Measurements from ENCODE around the gene DISC1.
"Not testable (repeated sequence)": the region's sequence is repeated elsewhere in the genome, so short reads cannot be mapped to it uniquely, and the experiment has no call there.

The DISC1 gene

DNA sequence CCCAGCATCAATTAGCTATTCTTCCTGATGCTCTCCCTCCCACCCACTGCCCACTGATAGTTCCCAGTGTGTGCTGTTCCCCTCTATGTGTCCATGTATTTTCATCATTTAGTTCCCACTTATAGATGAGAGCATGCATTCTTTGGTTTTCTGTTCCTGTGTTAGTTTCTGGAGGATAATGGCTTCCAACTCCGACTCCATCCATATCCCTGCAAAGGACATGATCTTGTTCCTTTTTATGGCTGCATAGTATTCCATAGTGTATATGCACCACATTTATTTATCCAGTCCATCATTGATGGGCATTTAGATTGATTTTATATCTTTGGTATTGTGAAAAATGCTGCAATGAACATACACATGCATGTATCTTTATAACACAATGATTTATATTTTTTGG, 30.2 kb downstream of the DISC1 start:
- no peaks in the 10 kb centered on the region for H3K36me3 ChIP-seq (ENCODE audit: low read depth)
- H3K4me3 ChIP-seq (ENCODE audit: severe bottlenecking) = no peak overlapping the region
- H3K9me3 ChIP-seq (ENCODE audit: severe bottlenecking) = no peaks in the 10 kb centered on the region
- ATAC-seq (ENCODE audit: low read depth) (no peak), DNase-seq (ENCODE audit: low spot score) (no peak)
- no peak overlapping the region for H3K27ac ChIP-seq (ENCODE audit: poor library complexity, severe bottlenecking)
- no peaks in the 10 kb centered on the region for H3K27me3 ChIP-seq (ENCODE audit: insufficient read depth, poor library complexity, severe bottlenecking)
- TF ChIP-seq, protein P1, sequence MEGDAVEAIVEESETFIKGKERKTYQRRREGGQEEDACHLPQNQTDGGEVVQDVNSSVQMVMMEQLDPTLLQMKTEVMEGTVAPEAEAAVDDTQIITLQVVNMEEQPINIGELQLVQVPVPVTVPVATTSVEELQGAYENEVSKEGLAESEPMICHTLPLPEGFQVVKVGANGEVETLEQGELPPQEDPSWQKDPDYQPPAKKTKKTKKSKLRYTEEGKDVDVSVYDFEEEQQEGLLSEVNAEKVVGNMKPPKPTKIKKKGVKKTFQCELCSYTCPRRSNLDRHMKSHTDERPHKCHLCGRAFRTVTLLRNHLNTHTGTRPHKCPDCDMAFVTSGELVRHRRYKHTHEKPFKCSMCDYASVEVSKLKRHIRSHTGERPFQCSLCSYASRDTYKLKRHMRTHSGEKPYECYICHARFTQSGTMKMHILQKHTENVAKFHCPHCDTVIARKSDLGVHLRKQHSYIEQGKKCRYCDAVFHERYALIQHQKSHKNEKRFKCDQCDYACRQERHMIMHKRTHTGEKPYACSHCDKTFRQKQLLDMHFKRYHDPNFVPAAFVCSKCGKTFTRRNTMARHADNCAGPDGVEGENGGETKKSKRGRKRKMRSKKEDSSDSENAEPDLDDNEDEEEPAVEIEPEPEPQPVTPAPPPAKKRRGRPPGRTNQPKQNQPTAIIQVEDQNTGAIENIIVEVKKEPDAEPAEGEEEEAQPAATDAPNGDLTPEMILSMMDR (IDR thresholded peaks at IDR 0.05; ENCODE audit: poor library complexity, severe bottlenecking) = no peak
- no peaks in the 10 kb centered on the region for H3K4me1 ChIP-seq (ENCODE audit: insufficient read depth, poor library complexity, severe bottlenecking)

DNA sequence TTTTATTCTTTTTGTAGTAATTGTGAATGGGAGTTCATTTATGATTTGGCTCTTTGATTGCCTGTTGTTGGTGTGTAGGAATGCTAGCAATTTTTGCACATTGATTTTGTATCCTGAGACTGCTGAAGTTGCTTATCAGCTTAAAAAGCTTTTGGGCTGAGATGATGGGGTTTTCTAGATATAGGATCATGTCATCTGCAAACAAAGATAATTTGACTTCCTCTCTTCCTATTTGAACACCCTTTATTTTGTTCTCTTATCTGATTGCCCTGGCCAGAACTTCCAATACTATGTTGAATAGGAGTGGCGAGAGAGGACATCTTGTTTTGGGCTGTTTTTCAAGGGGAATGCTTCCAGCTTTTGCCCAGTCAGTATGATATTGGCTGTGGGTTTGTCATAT, 31.6 kb downstream of the DISC1 start:
- ATAC-seq (ENCODE audit: low read depth); DNase-seq (ENCODE audit: low spot score); H3K4me1 ChIP-seq (ENCODE audit: insufficient read depth, poor library complexity, severe bottlenecking): not testable (repeated sequence)

DNA sequence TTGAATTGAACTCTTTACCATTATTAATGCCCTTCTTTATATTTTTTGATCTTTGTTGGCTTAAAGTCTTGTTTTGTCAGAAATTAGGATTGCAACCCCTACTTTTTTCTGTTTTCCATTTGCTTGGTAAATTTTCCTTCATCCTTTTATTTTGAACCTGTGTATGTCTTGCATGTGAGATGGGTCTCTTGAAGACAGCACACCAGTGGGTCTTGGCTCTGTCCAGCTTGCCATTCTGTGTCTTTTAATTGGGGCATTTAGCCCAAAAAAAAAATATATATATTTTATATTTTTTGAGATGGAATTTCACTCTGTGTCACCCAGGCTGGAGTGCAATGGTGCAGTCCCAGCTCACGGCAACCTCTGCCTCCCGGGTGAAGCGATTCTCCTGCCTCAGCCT, 33.6 kb downstream of the DISC1 start:
- TF ChIP-seq, protein P1 (IDR thresholded peaks at IDR 0.05; ENCODE audit: poor library complexity, severe bottlenecking) = no peak
- no peaks in the 10 kb centered on the region for H3K9me3 ChIP-seq (ENCODE audit: severe bottlenecking)

More for the DNA sequence above, 31.6 kb downstream of the DISC1 start:
- not testable (repeated sequence) for H3K9me3 ChIP-seq (ENCODE audit: severe bottlenecking); H3K27ac ChIP-seq (ENCODE audit: poor library complexity, severe bottlenecking); H3K36me3 ChIP-seq (ENCODE audit: low read depth); H3K4me3 ChIP-seq (ENCODE audit: severe bottlenecking); H3K27me3 ChIP-seq (ENCODE audit: insufficient read depth, poor library complexity, severe bottlenecking)

DNA sequence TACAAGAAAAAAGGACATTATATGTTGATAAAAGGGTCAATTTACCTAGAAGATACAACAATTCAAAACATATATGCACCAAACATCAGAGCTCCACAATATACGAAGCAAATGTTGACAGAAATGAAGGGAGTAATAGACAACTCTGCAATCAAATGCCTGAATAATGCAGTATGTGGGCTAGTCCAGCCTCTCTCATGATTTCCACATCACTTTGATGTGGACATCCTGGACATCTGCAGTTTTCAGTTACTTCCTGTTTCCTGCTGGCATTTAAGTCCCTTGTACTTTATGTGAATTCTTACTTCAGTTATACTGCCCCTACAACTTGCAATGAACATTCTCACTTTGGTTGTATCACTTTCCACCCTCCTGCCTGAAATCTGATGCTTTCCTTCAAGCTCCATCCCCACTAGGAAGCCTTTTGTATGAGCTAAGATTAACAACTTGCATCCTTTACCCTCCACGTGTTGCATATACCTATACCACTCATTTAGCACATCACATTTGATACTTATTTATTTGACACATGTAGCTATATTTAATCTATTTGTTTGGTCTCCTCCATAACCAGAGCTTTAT, 36.7 kb downstream of the DISC1 start:
- ATAC-seq (ENCODE audit: low read depth) (no peak), DNase-seq (ENCODE audit: low spot score) (no peak)
- TF ChIP-seq, protein P1 (IDR thresholded peaks at IDR 0.05; ENCODE audit: poor library complexity, severe bottlenecking) = no peak
- no peaks in the 10 kb centered on the region for H3K36me3 ChIP-seq (ENCODE audit: low read depth)
- no peak overlapping the region for H3K4me3 ChIP-seq (ENCODE audit: severe bottlenecking)
- no peaks in the 10 kb centered on the region for H3K27me3 ChIP-seq (ENCODE audit: insufficient read depth, poor library complexity, severe bottlenecking)
- no peaks in the 10 kb centered on the region for H3K9me3 ChIP-seq (ENCODE audit: severe bottlenecking)
- H3K4me1 ChIP-seq (ENCODE audit: insufficient read depth, poor library complexity, severe bottlenecking) = no peaks in the 10 kb centered on the region
- no peak overlapping the region for H3K27ac ChIP-seq (ENCODE audit: poor library complexity, severe bottlenecking)

More for the DNA sequence above, 33.6 kb downstream of the DISC1 start:
- Histone ChIP-seq H3K4me1 (ENCODE audit: insufficient read depth, poor library complexity, severe bottlenecking) (no peaks in the 10 kb centered on the region), H3K27me3 (ENCODE audit: insufficient read depth, poor library complexity, severe bottlenecking) (no peaks in the 10 kb centered on the region), H3K27ac (ENCODE audit: poor library complexity, severe bottlenecking) (no peak overlapping the region), H3K36me3 (ENCODE audit: low read depth) (no peaks in the 10 kb centered on the region), H3K4me3 (ENCODE audit: severe bottlenecking) (no peak overlapping the region)
- ATAC-seq (ENCODE audit: low read depth) (no peak), DNase-seq (ENCODE audit: low spot score) (no peak)

DNA sequence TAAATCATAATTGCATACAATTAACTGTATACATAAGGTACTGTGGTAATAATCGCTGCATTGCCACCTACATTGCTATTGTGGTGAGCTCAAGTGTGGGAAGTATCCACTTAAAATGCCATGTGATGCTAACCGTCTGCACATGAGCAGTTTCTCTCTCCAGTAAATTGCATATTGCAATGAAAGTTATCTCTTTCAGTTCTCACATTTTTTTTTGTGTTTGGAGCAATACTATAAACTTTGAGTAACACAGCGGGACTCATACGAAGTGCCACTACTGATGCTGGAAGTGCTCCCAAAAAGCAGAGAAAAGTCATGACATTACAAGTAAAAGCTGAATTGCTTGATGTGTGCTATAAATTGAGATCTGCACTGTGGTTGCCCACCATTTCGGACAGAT, 38.5 kb downstream of the DISC1 start:
- no peak for ATAC-seq (ENCODE audit: low read depth)
- Histone ChIP-seq H3K4me3 (ENCODE audit: severe bottlenecking) (no peak overlapping the region), H3K36me3 (ENCODE audit: low read depth) (no peaks in the 10 kb centered on the region), H3K4me1 (ENCODE audit: insufficient read depth, poor library complexity, severe bottlenecking) (no peaks in the 10 kb centered on the region), H3K27me3 (ENCODE audit: insufficient read depth, poor library complexity, severe bottlenecking) (no peaks in the 10 kb centered on the region), H3K9me3 (ENCODE audit: severe bottlenecking) (no peaks in the 10 kb centered on the region), H3K27ac (ENCODE audit: poor library complexity, severe bottlenecking) (no peak overlapping the region)
- TF ChIP-seq, protein P1 (IDR thresholded peaks at IDR 0.05; ENCODE audit: poor library complexity, severe bottlenecking) = no peak
- DNase-seq (ENCODE audit: low spot score) = no peak

Measured in RWPE2 (cell line).